H9 (cell line): Measurements from ENCODE around the gene FUT8. TPM values are rescaled to one million over a fixed set of nuclear protein-coding genes. Genes with fewer than 3 reads are reported as not detected.

Source experiments
- DNase-seq: peaks from one replicate; pipeline ENCODE4 v3.0.0-alpha.2; 2017
- H2AFZ ChIP-seq: one replicate; pipeline ENCODE4 v1.6.1; 2013; ENCODE audit warnings: mild to moderate bottlenecking, low read length, control low read depth, moderate library complexity
- H2AK5ac ChIP-seq: 2 replicates; pipeline ENCODE4 v1.6.1; 2013; ENCODE audit warnings: low read length, control low read depth, mixed read lengths; ENCODE audit not compliant: insufficient read length
- H2BK120ac ChIP-seq: one replicate; pipeline ENCODE4 v1.6.1; 2013; ENCODE audit warnings: low read depth, mild to moderate bottlenecking, low read length, control low read depth, inconsistent platforms; ENCODE audit not compliant: poor library complexity, severe bottlenecking
- H2BK12ac ChIP-seq: 2 replicates; pipeline ENCODE4 v1.6.1; 2013; ENCODE audit warnings: low read length, control low read depth, mixed read lengths, low read depth; ENCODE audit not compliant: insufficient read length
- H2BK15ac ChIP-seq: 2 replicates; pipeline ENCODE4 v1.6.1; 2013; ENCODE audit warnings: low read depth, low read length, control low read depth
- H2BK20ac ChIP-seq: one replicate; pipeline ENCODE4 v1.6.1; 2013; ENCODE audit warnings: low read depth, mild to moderate bottlenecking, low read length, control low read depth, inconsistent platforms; ENCODE audit not compliant: poor library complexity, severe bottlenecking
- H2BK5ac ChIP-seq: 2 replicates; pipeline ENCODE4 v1.6.1; 2013; ENCODE audit warnings: low read length, control low read depth, mixed read lengths; ENCODE audit not compliant: insufficient read length
- H3K14ac ChIP-seq: 2 replicates; pipeline ENCODE4 v1.6.1; 2013; ENCODE audit warnings: low read length, control low read depth; ENCODE audit not compliant: insufficient read depth
- H3K18ac ChIP-seq: 2 replicates; pipeline ENCODE4 v1.6.1; 2013; ENCODE audit warnings: low read depth, mild to moderate bottlenecking, mixed read lengths, low read length, control low read depth; ENCODE audit not compliant: insufficient read length
- H3K23ac ChIP-seq: 2 replicates; pipeline ENCODE4 v1.6.1; 2013; ENCODE audit warnings: low read length, control low read depth, mixed read lengths, low read depth; ENCODE audit not compliant: insufficient read length
- H3K23me2 ChIP-seq: 2 replicates; pipeline ENCODE4 v1.6.1; 2013; ENCODE audit warnings: low read depth, mild to moderate bottlenecking, mixed read lengths, low read length, control low read depth; ENCODE audit not compliant: insufficient read length, poor library complexity, severe bottlenecking
- H3K27ac ChIP-seq: 2 replicates; pipeline ENCODE4 v1.5.1; 2013; ENCODE audit warnings: low read length, control low read depth, mixed read lengths, low read depth; ENCODE audit not compliant: insufficient read length
- H3K27me3 ChIP-seq: 2 replicates; pipeline ENCODE4 v1.6.1; 2013; ENCODE audit warnings: low read length, control low read depth, inconsistent platforms; ENCODE audit not compliant: insufficient read depth
- H3K4ac ChIP-seq: 2 replicates; pipeline ENCODE4 v1.6.1; 2013; ENCODE audit warnings: low read depth, mild to moderate bottlenecking, control low read depth, inconsistent platforms, low read length, moderate library complexity
- H3K4me1 ChIP-seq: 2 replicates; pipeline ENCODE4 v1.6.1; 2013; ENCODE audit warnings: low read length, control low read depth, inconsistent platforms; ENCODE audit not compliant: insufficient read depth
- H3K4me2 ChIP-seq: 2 replicates; pipeline ENCODE4 v1.6.1; 2013; ENCODE audit warnings: low read length, control low read depth, mixed read lengths; ENCODE audit not compliant: insufficient read length, insufficient read depth
- H3K56ac ChIP-seq: 2 replicates; pipeline ENCODE4 v1.6.1; 2013; ENCODE audit warnings: low read depth, mild to moderate bottlenecking, mixed read lengths, low read length, control low read depth; ENCODE audit not compliant: insufficient read length
- H3K79me1 ChIP-seq: 2 replicates; pipeline ENCODE4 v1.6.1; 2013; ENCODE audit warnings: low read depth, mild to moderate bottlenecking, moderate library complexity, low read length, control low read depth, inconsistent platforms; ENCODE audit not compliant: insufficient read depth, poor library complexity, severe bottlenecking
- H3K79me2 ChIP-seq: 2 replicates; pipeline ENCODE4 v1.6.1; 2013; ENCODE audit warnings: low read length, control low read depth, inconsistent platforms; ENCODE audit not compliant: insufficient read depth
- H3K9ac ChIP-seq: 2 replicates; pipeline ENCODE4 v1.6.1; 2013; ENCODE audit warnings: low read length, control low read depth, mixed read lengths; ENCODE audit not compliant: insufficient read length; ENCODE audit errors: extremely low read depth
- H3K9me3 ChIP-seq: one replicate; pipeline ENCODE4 v1.6.1; 2013; ENCODE audit warnings: low read depth, low read length, inconsistent platforms; ENCODE audit not compliant: control insufficient read depth
- H3T11ph ChIP-seq: one replicate; pipeline ENCODE4 v1.6.1; 2013; ENCODE audit warnings: mild to moderate bottlenecking, low read length, control low read depth, inconsistent platforms
- H4K20me1 ChIP-seq: one replicate; pipeline ENCODE4 v1.6.1; 2013; ENCODE audit not compliant: control insufficient read depth, insufficient read length, insufficient read depth
- H4K5ac ChIP-seq: 2 replicates; pipeline ENCODE4 v1.6.1; 2013; ENCODE audit warnings: low read depth, mild to moderate bottlenecking, mixed read lengths, low read length, control low read depth; ENCODE audit not compliant: insufficient read length
- H4K8ac ChIP-seq: replicated peaks from 2 replicates; pipeline ENCODE4 v1.6.1; 2013; ENCODE audit warnings: low read length, control low read depth, mixed read lengths, low read depth; ENCODE audit not compliant: insufficient read length
- H4K91ac ChIP-seq: 2 replicates; pipeline ENCODE4 v1.6.1; 2013; ENCODE audit warnings: low read depth, mild to moderate bottlenecking, moderate library complexity, mixed read lengths, low read length, control low read depth; ENCODE audit not compliant: insufficient read length
- H3K27ac Mint-ChIP-seq, 3 experiments: 2 replicates in 2 of 3; 3 replicates in 1 of 3; pipeline ENCODE4 v1.8.0; 2020 to 2021; ENCODE audit warnings: mixed read lengths in 3 of 3, mild to moderate bottlenecking in 1 of 3, moderate library complexity in 1 of 3
- H3K27me3 Mint-ChIP-seq: 2 replicates; pipeline ENCODE4 v1.8.0; 2021; ENCODE audit warnings: low read depth, mild to moderate bottlenecking, moderate library complexity, mixed read lengths
- H3K36me3 Mint-ChIP-seq, 3 experiments: 2 replicates in 2 of 3; 3 replicates in 1 of 3; pipeline ENCODE4 v1.8.0; 2020 to 2021; ENCODE audit warnings: low read depth in 3 of 3, mixed read lengths in 3 of 3; ENCODE audit not compliant: insufficient read depth in 1 of 3
- H3K4me1 Mint-ChIP-seq, 2 experiments: 2 replicates each; pipeline ENCODE4 v1.8.0; 2020; ENCODE audit warnings: mixed read lengths in 2 of 2
- H3K4me3 Mint-ChIP-seq, 2 experiments: 2 replicates in 1 of 2; 3 replicates in 1 of 2; pipeline ENCODE4 v1.8.0; 2020 to 2021; ENCODE audit warnings: mild to moderate bottlenecking in 2 of 2, mixed read lengths in 2 of 2, moderate library complexity in 1 of 2
- H3K9me3 Mint-ChIP-seq, 2 experiments: 2 replicates in 1 of 2; 3 replicates in 1 of 2; pipeline ENCODE4 v1.8.0; 2020; ENCODE audit warnings: mild to moderate bottlenecking in 2 of 2, mixed read lengths in 2 of 2, moderate library complexity in 1 of 2
- WGBS: extraction: QIAGEN DNeasy Blood & Tissue Kit; methylation state at CpG from one replicate; pipeline ENCODE4 v1.1.7; 2013; ENCODE audit warnings: missing lambda C conversion rate, low lambda C conversion rate, mixed read lengths; ENCODE audit not compliant: insufficient read length; ENCODE audit errors: extremely low coverage; 5-methylcytosine and 5-hydroxymethylcytosine counted together
- total RNA-seq: library from RNA; stranded (reverse); gene quantifications from 2 replicates; pipeline ENCODE4 v1.2.1, GENCODE V29; 2021
- TF ChIP-seq, protein P1 (sequence below): fragments of 200-600 bp; sonication (generic); conservative IDR thresholded peaks from 3 replicates; pipeline ENCODE4 v1.8.0; 2021; ENCODE audit warnings: antibody characterized with exemption, mild to moderate bottlenecking

Gene FUT8
- total RNA-seq, 1 experiment from 2014 or later, result 44.3 TPM

DNA sequence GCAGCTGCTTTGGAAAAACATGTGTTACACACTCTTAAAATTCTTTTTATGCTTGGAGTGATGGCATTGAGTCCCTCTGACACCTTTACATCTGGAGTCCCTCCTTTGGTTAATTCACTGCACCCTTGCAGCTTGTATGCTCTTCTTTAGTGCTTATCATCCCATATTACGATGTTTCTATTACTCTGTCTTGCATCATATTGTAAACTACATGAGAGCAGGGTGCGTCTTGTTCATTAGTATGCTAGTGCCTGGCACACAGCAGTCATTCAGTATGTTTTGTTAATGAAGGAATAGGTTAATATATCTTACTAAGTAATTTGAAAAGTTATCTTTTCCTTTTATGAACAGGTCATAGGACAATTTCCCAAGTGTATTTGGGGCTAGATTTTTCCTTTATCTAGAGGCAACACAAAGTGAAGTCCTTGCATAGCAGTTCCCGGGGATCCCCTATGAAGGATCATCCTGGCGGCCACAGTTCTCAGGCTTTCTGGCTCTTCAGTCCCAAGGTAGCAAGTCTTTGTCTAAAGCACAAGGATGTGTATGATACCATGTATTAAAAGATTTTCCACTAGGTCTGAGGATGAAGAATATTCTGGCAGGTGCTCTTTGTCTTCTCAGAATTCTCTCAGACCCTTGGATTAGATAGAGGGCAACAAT is 363.8 kb downstream of the FUT8 start:
- no peak overlapping the region for H4K8ac ChIP-seq
- H3K9ac ChIP-seq, result no peak overlapping the region
- no peak overlapping the region for H3K56ac ChIP-seq
- no CpG with 5 or more reads among the region's 4 CpGs for WGBS
- H2AFZ ChIP-seq, result no peak overlapping the region
- no peak overlapping the region for H3K18ac ChIP-seq
- Mint-ChIP-seq H3K9me3 (no peaks in the 10 kb centered on the region), H3K27me3 (peaks cover 4% of the 10 kb centered on the region), H3K27ac (no peak overlapping the region), H3K36me3 (no peaks in the 10 kb centered on the region), H3K4me1 (peaks cover 0 to 3% of the 10 kb centered on the region in 2 experiments; a peak in 1 of 4 replicates), H3K4me3 (no peak overlapping the region)
- no peak overlapping the region for H3K14ac ChIP-seq
- H4K91ac ChIP-seq, result no peak overlapping the region
- no peaks in the 10 kb centered on the region for H4K20me1 ChIP-seq
- H3K79me2 ChIP-seq, result no peaks in the 10 kb centered on the region
- no peak overlapping the region for H3K27ac ChIP-seq
- DNase-seq, result no peak
- H2BK5ac ChIP-seq, result no peak overlapping the region
- H3K79me1 ChIP-seq, result no peaks in the 10 kb centered on the region
- no peak overlapping the region for H3K4me2 ChIP-seq
- H3T11ph ChIP-seq, result no peak overlapping the region
- no peak overlapping the region for H2BK12ac ChIP-seq
- H2AK5ac ChIP-seq, result no peak overlapping the region
- H4K5ac ChIP-seq, result no peak overlapping the region
- H3K27me3 ChIP-seq, result no peaks in the 10 kb centered on the region
- no peaks in the 10 kb centered on the region for H3K9me3 ChIP-seq
- H2BK15ac ChIP-seq, result no peak overlapping the region
- no peak overlapping the region for H3K23ac ChIP-seq
- H3K23me2 ChIP-seq, result no peaks in the 10 kb centered on the region
- no peak overlapping the region for H3K4ac ChIP-seq
- TF ChIP-seq, protein P1, sequence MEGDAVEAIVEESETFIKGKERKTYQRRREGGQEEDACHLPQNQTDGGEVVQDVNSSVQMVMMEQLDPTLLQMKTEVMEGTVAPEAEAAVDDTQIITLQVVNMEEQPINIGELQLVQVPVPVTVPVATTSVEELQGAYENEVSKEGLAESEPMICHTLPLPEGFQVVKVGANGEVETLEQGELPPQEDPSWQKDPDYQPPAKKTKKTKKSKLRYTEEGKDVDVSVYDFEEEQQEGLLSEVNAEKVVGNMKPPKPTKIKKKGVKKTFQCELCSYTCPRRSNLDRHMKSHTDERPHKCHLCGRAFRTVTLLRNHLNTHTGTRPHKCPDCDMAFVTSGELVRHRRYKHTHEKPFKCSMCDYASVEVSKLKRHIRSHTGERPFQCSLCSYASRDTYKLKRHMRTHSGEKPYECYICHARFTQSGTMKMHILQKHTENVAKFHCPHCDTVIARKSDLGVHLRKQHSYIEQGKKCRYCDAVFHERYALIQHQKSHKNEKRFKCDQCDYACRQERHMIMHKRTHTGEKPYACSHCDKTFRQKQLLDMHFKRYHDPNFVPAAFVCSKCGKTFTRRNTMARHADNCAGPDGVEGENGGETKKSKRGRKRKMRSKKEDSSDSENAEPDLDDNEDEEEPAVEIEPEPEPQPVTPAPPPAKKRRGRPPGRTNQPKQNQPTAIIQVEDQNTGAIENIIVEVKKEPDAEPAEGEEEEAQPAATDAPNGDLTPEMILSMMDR, result no peak
- no peaks in the 10 kb centered on the region for H3K4me1 ChIP-seq
- H2BK120ac ChIP-seq, result no peak overlapping the region
- no peak overlapping the region for H2BK20ac ChIP-seq
